ENCODE results near the gene OBP2A.
"Not testable (repeated sequence)": the region's sequence is repeated elsewhere in the genome, so short reads cannot be mapped to it uniquely, and the experiment has no call there.

DNA sequence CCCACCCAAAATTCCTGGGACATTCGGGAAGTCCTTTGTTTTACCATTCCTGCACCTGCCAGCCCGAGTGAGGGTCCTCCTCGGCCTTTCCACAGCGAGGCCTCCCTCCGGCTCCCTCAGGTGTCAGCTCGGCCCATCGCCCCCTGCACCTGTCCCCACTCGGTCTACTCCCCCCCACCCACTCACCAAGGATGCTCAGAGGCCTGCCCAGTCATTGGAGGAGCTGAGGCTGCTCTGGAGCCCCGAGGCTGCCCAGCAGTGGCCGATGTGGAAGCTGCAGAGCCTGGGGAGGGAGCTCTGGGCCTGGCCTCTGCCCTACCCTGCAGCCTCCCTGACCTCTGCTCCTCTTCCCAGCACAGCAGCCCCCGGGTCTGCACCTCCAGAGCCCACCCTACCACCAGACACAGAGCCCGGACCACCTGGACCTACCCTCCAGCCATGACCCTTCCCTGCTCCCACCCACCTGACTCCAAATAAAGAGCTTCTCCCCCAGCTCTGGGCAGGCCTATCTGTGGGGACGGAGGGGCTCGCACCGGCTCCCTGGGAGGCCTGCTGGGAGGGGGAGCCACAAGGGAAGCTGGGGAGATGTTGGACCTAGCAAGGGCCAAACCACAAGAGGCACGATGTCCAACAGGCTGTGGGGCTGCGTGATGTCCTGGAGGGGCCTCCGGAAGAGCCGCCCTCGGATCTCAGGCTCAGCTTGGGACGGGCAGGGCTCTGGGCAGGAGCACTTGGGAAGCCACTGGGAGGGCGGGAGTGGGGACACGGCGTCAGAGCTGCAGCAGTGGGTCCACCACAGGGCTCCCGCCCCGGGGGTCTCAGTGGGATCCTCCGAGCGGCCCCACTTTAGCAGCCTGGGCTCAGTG is 3.8 kb downstream of the OBP2A start:
- TF ChIP-seq EZH2 (IDR thresholded peaks at IDR 0.05; ENCODE audit: borderline replicate concordance, low read depth, low read length, severe bottlenecking): not testable (repeated sequence)
- TF ChIP-seq, protein P1, sequence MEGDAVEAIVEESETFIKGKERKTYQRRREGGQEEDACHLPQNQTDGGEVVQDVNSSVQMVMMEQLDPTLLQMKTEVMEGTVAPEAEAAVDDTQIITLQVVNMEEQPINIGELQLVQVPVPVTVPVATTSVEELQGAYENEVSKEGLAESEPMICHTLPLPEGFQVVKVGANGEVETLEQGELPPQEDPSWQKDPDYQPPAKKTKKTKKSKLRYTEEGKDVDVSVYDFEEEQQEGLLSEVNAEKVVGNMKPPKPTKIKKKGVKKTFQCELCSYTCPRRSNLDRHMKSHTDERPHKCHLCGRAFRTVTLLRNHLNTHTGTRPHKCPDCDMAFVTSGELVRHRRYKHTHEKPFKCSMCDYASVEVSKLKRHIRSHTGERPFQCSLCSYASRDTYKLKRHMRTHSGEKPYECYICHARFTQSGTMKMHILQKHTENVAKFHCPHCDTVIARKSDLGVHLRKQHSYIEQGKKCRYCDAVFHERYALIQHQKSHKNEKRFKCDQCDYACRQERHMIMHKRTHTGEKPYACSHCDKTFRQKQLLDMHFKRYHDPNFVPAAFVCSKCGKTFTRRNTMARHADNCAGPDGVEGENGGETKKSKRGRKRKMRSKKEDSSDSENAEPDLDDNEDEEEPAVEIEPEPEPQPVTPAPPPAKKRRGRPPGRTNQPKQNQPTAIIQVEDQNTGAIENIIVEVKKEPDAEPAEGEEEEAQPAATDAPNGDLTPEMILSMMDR (IDR thresholded peaks at IDR 0.05; ENCODE audit: borderline replicate concordance, extremely low read depth, low read length, poor library complexity, severe bottlenecking): not testable (repeated sequence)

Data from DND-41 (cell line).